GM12878 (cell line): ENCODE measurements around the gene ERC1. TPM values are rescaled to one million over a fixed set of nuclear protein-coding genes. Genes with fewer than 3 reads are reported as not detected.

Experiments
- ATAC-seq: fragments of 200-7000 bp; cut with Tn5 transposase; 3 replicates; pipeline ENCODE4 v1.9.1; 2020; ENCODE audit warnings: mild to moderate bottlenecking, moderate library complexity
- BruUV-seq: library from RNA; stranded (reverse); fragments of 400-500 nt; replicated peaks from 2 replicates; lab custom pipeline; 2021; lab: Mats Ljungman, UMichigan
- CTCF ChIA-PET: fragments of 300-600 bp; sonication (Branson Sonifier 250); formaldehyde crosslinking; extraction: SDS; loops from one replicate; lab custom pipeline; 2021; ENCODE audit warnings: inconsistent platforms; lab: Yijun Ruan, JAX
- POLR2A ChIA-PET: fragments of 350-600 bp; formaldehyde crosslinking; extraction: SDS; loops from one replicate; lab custom pipeline; 2021; ENCODE audit warnings: inconsistent platforms; lab: Charles Lee
- RAD21 ChIA-PET: fragments of 300-600 bp; sonication (Branson Sonifier 250); formaldehyde crosslinking; loops from one replicate; lab custom pipeline; 2023; ENCODE audit warnings: antibody characterized with exemption; ENCODE audit not compliant: unreplicated experiment; lab: Charles Lee
- SMC1A ChIA-PET: fragments of 300-600 bp; sonication (Branson Sonifier 250); formaldehyde crosslinking; loops from one replicate; lab custom pipeline; 2023; ENCODE audit not compliant: unreplicated experiment, uncharacterized antibody; lab: Charles Lee
- DNase-seq: peaks from one replicate; pipeline ENCODE4 v3.0.0-alpha.2; 2011; ENCODE audit warnings: low read depth, low spot score
- FAIRE-seq: peaks from 3 replicates; lab custom pipeline; 2011; peaks lifted over from hg19 to GRCh38; lab: Jason Lieb, UNC
- H2AFZ ChIP-seq: 2 replicates; pipeline ENCODE4 v1.6.0; 2011; ENCODE audit warnings: low read depth, low read length, control low read depth; ENCODE audit not compliant: control insufficient read depth
- H3K27ac ChIP-seq: 2 replicates; pipeline ENCODE4 v1.5.1; 2011; ENCODE audit warnings: control low read depth; ENCODE audit not compliant: control insufficient read depth, insufficient read depth
- H3K27me3 ChIP-seq, 2 experiments: replicated peaks in 1 of 2; 2 replicates each; pipeline versions ENCODE4 v1.6.0 to v1.6.1; 2011; ENCODE audit warnings: low read length in 1 of 2; ENCODE audit not compliant: control insufficient read depth in 2 of 2, insufficient read depth in 2 of 2
- H3K36me3 ChIP-seq, 2 experiments: 2 replicates each; pipeline ENCODE4 v1.5.1; 2011; ENCODE audit warnings: low read length in 1 of 2; ENCODE audit not compliant: control insufficient read depth in 2 of 2, insufficient read depth in 2 of 2
- H3K4me1 ChIP-seq: 2 replicates; pipeline ENCODE4 v1.6.1; 2011; ENCODE audit warnings: mild to moderate bottlenecking, low read length, moderate library complexity, mixed read lengths; ENCODE audit not compliant: control insufficient read depth, insufficient read depth
- H3K4me2 ChIP-seq: 2 replicates; pipeline ENCODE4 v1.6.0; 2011; ENCODE audit warnings: control low read depth; ENCODE audit not compliant: control insufficient read depth, insufficient read depth
- H3K4me3 ChIP-seq: fragments of 200-600 bp; sonication (generic); 2 replicates; pipeline ENCODE4 v1.5.1; 2016
- H3K79me2 ChIP-seq: 2 replicates; pipeline ENCODE4 v1.6.0; 2011; ENCODE audit warnings: low read length; ENCODE audit not compliant: control insufficient read depth, insufficient read depth
- H3K9ac ChIP-seq: 2 replicates; pipeline ENCODE4 v1.8.0; 2011; ENCODE audit warnings: low read length, control low read depth, mixed read lengths; ENCODE audit not compliant: control insufficient read depth, insufficient read depth
- H3K9me3 ChIP-seq: replicated peaks from 3 replicates; pipeline ENCODE4 v1.5.1; 2011; ENCODE audit warnings: mild to moderate bottlenecking, low read length; ENCODE audit not compliant: control insufficient read depth, insufficient read depth
- H4K20me1 ChIP-seq: 2 replicates; pipeline ENCODE4 v1.6.0; 2011; ENCODE audit not compliant: control insufficient read depth, insufficient read depth
- FOS ChIP-seq: IDR thresholded peaks from 3 replicates; pipeline ENCODE4 v1.6.1; 2011; ENCODE audit warnings: borderline replicate concordance; ENCODE audit not compliant: insufficient read length; ENCODE audit errors: extremely low read depth
- NFYA ChIP-seq: IDR thresholded peaks from 2 replicates; pipeline ENCODE4 v1.6.1; 2011; ENCODE audit warnings: low read depth, mild to moderate bottlenecking, low read length, improper control_type of control experiment, borderline replicate concordance
- RFX5 ChIP-seq: IDR thresholded peaks from 2 replicates; pipeline ENCODE4 v1.6.1; 2011; ENCODE audit warnings: low read depth, low read length, improper control_type of control experiment
- SMAD5 ChIP-seq: IDR thresholded peaks from 2 replicates; pipeline ENCODE4 v1.6.1; 2016; ENCODE audit warnings: antibody characterized with exemption, low read depth
- TARDBP ChIP-seq: IDR thresholded peaks from 2 replicates; pipeline ENCODE4 v1.6.1; 2016; ENCODE audit warnings: borderline replicate concordance
- ZNF217 ChIP-seq: fragments of 450-650 bp; IDR thresholded peaks from 2 replicates; pipeline ENCODE4 v1.6.1; 2017; ENCODE audit warnings: antibody characterized with exemption, mild to moderate bottlenecking
- ZNF384 ChIP-seq: IDR thresholded peaks from 2 replicates; pipeline ENCODE4 v1.6.1; 2012; ENCODE audit warnings: low read depth, mild to moderate bottlenecking, low read length, improper control_type of control experiment, borderline replicate concordance
- WGBS: methylation state at CpG from one replicate; pipeline ENCODE4 v1.1.6; 2016; ENCODE audit warnings: low lambda C conversion rate; ENCODE audit not compliant: insufficient replicate concordance, insufficient coverage; ENCODE audit errors: missing lambda C conversion rate; 5-methylcytosine and 5-hydroxymethylcytosine counted together
- in situ Hi-C: fragments of 300-500 bp; cut with MboI; formaldehyde crosslinking; loops from 9 replicates; pipeline ENCODE4 v1.14.3; 2018; ENCODE audit warnings: mixed read lengths
- intact Hi-C: fragments of 100-400 bp; cut with micrococcal nuclease; formaldehyde crosslinking; loops from one replicate; pipeline ENCODE4 v1.14.2; 2022; ENCODE audit not compliant: unreplicated experiment
- polyA plus RNA-seq, 11 experiments: library from polyadenylated mRNA; depleted of rRNA in 4 of 11; unstranded in 6 of 11; stranded (reverse) in 5 of 11; fragments of >200 nt; fragmentation: Nextera tagmentation in 4 of 11; fragmentation: Illumina TruSeq in 1 of 11; extraction: Ambion mirVana in 4 of 11; extraction: Trizol in 1 of 11; gene quantifications; 1 replicate in 1 of 11; 2 replicates in 10 of 11; pipeline versions ENCODE4 v1.2.1 to v1.2.3, GENCODE V29; 2011 to 2016; ENCODE audit warnings: inconsistent platforms in 2 of 11, missing spikeins in 2 of 11, low read depth in 1 of 11
- total RNA-seq, 4 experiments: library from RNA; depleted of rRNA in 3 of 4; stranded (reverse); fragments of >200 nt in 3 of 4; fragmentation: Illumina TruSeq in 1 of 4; extraction: Trizol in 1 of 4; gene quantifications; 2 replicates each; pipeline versions ENCODE4 v1.2.1 to v1.2.3, GENCODE V29; 2013 to 2021
- TF ChIP-seq, protein P1 (sequence below): fragments of 450-650 bp; IDR thresholded peaks from 2 replicates; pipeline ENCODE4 v1.6.1; 2016; ENCODE audit warnings: mild to moderate bottlenecking

The ERC1 gene
- total and polyA plus RNA-seq, 10 of the 15 experiments (the other 5 are each of a cell fraction or from before 2014, with no cell fraction given), result 0.75 to 8.0 (median 5.0) TPM

DNA sequence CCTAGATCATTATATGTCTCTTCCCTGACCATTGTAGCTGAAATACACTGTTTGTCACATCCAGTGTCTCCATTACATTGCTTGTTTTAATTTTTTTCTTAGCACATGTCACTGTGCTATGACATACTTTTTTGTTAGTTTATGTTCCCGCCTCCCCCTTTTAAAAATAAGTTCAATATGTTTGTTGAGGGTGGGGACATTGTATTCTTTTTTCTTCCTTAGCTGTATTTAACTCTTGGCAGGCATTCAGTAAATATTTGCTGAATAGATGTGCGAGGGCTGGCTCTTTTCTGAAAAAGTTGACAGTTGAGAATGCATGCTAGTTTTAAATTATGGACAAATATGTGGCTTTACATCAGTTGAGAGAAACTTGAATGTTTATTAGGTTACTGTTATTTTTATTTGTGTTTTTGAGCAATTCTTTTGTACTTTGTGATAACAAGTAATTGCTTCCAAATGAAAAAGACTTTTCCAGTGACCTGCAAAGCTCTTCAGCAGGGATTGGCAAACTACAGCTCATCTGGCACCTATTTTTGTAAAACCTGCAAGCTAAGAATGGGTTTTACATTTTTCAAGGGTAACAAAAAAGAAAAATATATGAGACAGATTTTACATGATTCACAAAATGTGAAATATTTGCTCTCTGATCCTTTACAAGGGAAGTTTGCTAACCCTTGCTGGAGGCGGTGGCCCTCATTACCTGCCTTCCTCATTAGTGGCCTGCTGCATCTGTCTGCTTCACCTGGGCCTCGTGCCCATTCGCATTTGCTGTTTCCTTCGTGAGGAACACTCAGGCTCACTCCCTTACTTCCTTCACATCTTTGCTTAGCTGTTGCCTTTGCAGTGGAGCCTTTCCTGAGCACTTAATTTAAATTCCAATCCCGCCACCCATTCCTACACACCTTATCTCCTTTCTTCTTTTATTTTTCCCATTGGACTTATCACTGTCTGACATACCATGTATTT, 229.4 kb downstream of the ERC1 start:
- Histone ChIP-seq H3K27ac (no peak overlapping the region), H3K4me1 (no peaks in the 10 kb centered on the region), H3K4me3 (no peak overlapping the region), H3K9ac (no peak overlapping the region), H3K79me2 (no peaks in the 10 kb centered on the region), H3K4me2 (no peak overlapping the region), H4K20me1 (no peaks in the 10 kb centered on the region), H2AFZ (no peak overlapping the region), H3K9me3 (no peaks in the 10 kb centered on the region), H3K27me3 (no peaks in the 10 kb centered on the region), H3K36me3 (no peaks in the 10 kb centered on the region)
- TF ChIP-seq TARDBP (no peak), SMAD5 (no peak), ZNF217 (no peak)
- ChIA-PET POLR2A (interaction anchor here (1.0 kb wide), 1 partner anchor 9 kb away, joined by 3 read pairs; no protein-coding TSS in a partner anchor), SMC1A (interaction anchor here (0.6 to 1.6 kb wide), 5 partner anchors 21 to 102 kb away, joined by 3 to 4 read pairs (median 3); no protein-coding TSS in a partner anchor), RAD21 (interaction anchor here (1.5 to 1.6 kb wide), 2 partner anchors 10 to 102 kb away, joined by 3 to 5 read pairs; no protein-coding TSS in a partner anchor), CTCF (interaction anchor here (0.6 to 2.1 kb wide), 6 partner anchors 8 to 734 kb away, joined by 3 to 4 read pairs (median 3); no protein-coding TSS in a partner anchor)
- FAIRE-seq (no peak), ATAC-seq (no peak), DNase-seq (no peak)
- WGBS, result 57% methylated on average over 7 of the region's 7 CpGs
- intact Hi-C loops, result no loop called here
- in situ Hi-C loops, result no loop called here
- no TSS peak for BruUV-seq

GRCh38 chr12:1222858-1223639, 232.0 kb downstream of the ERC1 start:
- Histone ChIP-seq H3K9ac (no peak overlapping the region), H3K4me1 (peaks cover 10% of the 10 kb centered on the region), H3K4me2 (no peak overlapping the region), H3K27me3 (no peaks in the 10 kb centered on the region), H2AFZ (no peak overlapping the region), H4K20me1 (no peaks in the 10 kb centered on the region), H3K36me3 (no peaks in the 10 kb centered on the region), H3K79me2 (no peaks in the 10 kb centered on the region), H3K4me3 (no peak overlapping the region), H3K9me3 (no peaks in the 10 kb centered on the region), H3K27ac (no peak overlapping the region)
- no TSS peak for BruUV-seq
- TF ChIP-seq RFX5, result no peak
- no peak for TF ChIP-seq NFYA
- TF ChIP-seq, protein P1, sequence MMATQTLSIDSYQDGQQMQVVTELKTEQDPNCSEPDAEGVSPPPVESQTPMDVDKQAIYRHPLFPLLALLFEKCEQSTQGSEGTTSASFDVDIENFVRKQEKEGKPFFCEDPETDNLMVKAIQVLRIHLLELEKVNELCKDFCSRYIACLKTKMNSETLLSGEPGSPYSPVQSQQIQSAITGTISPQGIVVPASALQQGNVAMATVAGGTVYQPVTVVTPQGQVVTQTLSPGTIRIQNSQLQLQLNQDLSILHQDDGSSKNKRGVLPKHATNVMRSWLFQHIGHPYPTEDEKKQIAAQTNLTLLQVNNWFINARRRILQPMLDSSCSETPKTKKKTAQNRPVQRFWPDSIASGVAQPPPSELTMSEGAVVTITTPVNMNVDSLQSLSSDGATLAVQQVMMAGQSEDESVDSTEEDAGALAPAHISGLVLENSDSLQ, result no peak
- no peak for TF ChIP-seq ZNF384
- TF ChIP-seq FOS, result no peak
- SMC1A ChIA-PET, result interaction anchor here (1.0 kb wide), 1 partner anchor 11 kb away, joined by 5 read pairs; no protein-coding TSS in a partner anchor
- POLR2A ChIA-PET, result no interaction called here
- 64% methylated on average over 4 of the region's 4 CpGs for WGBS
- no peak for FAIRE-seq
- intact Hi-C loops, result no loop called here
- in situ Hi-C loops, result no loop called here
- ATAC-seq, result no peak
- CTCF ChIA-PET, result interaction anchor here (1.6 to 2.1 kb wide), 2 partner anchors 11 to 105 kb away, joined by 4 read pairs; no protein-coding TSS in a partner anchor
- RAD21 ChIA-PET, result no interaction called here
- DNase-seq, result no peak
